COR-L47 (cell line): Measurements from ENCODE around the gene SNHG17.
A peak's percentile ranks its signal among the peaks of the same experiment; 100 is the strongest.
"Not testable (repeated sequence)": the region's sequence is repeated elsewhere in the genome, so short reads cannot be mapped to it uniquely, and the experiment has no call there.

Experiments
- DNase-seq: peaks from one replicate; lab custom pipeline; 2025; lab: John Stamatoyannopoulos, UW

SNHG17 gene

DNA sequence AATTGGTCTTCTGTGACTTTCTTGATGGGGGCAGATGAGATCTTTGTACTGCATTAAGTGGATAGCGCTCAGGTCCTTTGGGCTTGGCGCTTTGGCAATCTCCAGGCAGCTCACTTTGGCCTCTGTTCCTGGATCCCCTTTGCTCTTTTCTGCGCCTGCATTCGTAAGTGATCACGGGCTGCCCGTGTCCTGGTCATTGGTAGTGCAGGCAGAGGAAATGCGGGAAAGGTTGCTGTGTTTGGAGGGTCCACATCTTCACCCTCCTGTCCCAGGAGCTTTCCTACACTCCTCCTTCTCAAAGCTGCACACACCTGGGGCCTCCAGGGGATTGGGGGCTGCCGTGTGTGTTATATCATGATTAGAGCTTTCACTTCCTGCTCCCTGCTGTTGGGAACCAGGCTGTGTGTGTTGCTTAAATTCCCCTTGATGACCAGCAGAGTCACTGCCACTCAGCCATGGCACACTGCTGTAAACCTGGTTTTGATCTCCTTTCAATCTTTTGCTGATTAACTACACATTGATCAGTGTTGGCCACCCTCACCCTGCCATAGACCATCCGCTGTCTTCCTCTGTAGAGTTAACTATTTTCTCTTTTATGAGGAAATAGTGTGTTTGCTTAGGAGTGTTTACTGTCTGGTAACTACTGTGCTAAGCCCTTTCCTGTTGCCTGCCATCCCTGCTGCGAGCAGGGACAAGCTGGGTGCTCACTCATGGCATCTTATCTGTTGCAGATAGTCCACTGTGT lies 13.0 kb upstream of the SNHG17 start:
- DNase-seq = no peak

GRCh38 chr20:38447251-38447661 lies 12.1 kb upstream of the SNHG17 start:
- DNase-seq = no peak

DNA sequence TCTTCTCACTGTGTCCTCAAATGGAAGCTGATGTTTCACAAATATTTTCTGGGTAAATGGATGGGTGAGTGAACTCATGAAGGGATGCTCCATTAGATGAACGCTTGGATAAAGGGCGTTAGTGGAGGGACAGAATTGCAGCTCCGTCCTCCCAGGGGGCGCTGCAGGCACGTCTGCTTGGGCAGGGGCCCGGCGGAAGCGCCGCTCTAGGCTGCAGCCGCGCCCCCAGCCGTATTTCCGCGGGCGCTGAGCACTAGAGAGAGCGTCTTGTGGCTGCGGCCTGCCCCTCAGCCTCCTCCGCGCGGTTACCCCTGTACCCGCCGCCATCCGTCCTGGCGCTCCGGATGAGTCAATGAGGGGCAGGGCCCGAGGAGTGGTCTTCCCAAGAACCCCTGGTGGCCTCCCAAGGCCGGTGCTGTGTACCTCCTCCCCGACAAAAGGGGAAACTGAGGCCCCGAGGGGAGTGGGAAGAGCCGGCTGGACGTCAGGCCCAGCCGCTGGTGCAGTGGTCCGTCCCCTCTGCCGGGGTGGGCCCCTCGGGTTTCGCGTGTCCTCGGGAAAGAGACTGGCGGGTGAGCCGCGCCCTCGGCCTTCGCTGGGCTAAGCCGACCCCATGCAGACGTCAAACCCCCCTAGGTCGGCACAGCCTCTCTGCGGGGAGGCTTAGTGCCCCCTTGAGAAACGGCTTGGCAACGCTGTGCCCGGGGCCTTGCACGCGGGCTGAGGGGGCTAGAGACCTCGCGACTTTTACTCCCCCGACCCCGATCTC lies 11.5 kb upstream of the SNHG17 start:
- peak; percentile 91 for DNase-seq

DNA sequence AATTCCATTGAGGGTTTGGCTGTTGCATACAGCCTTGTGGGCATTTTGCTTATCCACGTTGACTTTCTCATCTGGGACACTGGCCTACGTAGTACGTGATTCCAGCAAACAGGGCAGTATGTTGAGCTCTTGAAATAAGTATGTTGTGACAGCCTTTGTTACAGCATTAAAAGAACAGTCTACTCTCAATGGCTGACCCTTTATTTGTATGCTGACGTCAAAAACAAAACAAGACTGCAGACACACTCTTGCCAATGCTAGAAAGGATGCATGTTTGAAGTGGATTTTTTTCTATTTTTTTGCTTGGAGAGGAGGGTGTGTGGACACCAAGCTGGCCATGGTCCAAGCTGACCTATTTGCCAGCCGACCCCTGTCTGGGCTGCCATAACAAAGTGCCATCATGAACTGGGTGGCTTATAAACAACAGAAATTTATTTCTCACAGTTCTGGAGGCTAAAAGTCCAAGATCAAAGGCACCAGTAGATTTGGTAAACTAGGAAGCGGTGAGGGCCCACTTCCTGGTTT lies 10.8 kb upstream of the SNHG17 start:
- DNase-seq = no peak

- DNase-seq = no peak
These were observed 10.3 kb upstream of the SNHG17 start for GRCh38 chr20:38445381-38445796.

GRCh38 chr20:38441916-38442315 lies 6.8 kb upstream of the SNHG17 start:
- DNase-seq = no peak

DNA sequence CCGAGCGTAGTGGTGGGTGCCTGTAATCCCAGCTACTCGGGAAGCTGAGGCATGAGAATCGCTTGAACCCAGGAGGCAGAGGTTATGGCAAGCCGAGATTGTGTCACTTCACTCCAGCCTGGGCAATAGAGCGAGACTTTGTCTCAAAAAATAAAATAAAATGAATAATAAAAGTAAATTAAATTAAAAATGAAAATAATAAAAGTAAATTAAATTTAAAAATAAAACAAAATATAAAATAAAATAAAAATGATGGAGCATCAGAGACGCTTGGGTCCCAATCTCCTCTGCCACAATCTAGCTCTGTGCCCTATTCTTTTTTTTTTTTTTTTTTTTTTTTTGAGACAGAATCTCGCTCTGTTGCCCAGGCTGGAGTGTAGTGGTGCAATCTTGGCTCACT lies 6.0 kb upstream of the SNHG17 start:
- not testable (repeated sequence) for DNase-seq

DNA sequence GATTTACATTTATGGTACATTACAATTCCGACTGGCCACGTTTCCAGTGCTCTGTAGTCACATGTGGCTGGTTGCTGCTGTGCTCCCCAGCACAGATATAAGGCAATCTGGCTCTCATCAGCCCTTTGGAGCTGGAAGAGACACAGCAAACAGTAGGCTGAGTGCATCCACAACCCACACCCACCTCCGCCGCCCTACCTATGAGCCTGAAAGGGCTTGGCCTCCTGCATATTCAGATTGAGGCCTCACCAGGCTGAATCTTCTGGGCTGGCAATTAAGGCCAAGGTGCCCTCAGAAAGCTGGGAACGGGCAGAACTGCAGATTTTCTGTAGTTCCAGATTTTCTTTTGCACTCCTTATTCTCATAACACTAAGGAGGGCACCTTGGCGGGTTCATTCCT lies 2.7 kb upstream of the SNHG17 start:
- DNase-seq = no peak

- no peak for DNase-seq
These were observed 419 bp upstream of the SNHG17 start for GRCh38 chr20:38435555-38435939.

DNA sequence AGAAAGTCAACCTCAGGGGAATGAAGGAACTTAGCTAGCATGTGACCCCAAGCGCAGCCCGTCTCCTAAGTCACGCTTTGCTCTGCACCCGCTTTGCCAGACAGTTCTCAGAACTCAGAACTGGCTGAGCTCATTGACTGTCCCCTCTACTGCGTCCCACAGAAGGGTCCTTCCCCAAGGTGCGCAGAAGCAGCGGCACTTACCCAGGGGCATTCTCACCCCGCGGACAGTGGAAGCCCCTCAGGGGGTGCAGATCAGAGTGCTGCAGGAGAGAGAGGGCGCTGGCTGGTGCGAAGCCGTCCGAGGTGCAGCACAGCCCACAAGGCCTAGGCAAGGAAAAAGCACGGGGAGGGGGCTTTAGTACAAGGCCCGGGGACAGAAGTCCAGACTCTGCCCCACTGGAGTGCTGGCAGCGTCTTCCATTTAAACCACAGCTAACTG lies 807 bp downstream of the SNHG17 start:
- DNase-seq = no peak

- no peak for DNase-seq
These were observed 1.7 kb downstream of the SNHG17 start for GRCh38 chr20:38433304-38433972.

GRCh38 chr20:38432870-38433269 lies 2.3 kb downstream of the SNHG17 start:
- not testable (repeated sequence) for DNase-seq

DNA sequence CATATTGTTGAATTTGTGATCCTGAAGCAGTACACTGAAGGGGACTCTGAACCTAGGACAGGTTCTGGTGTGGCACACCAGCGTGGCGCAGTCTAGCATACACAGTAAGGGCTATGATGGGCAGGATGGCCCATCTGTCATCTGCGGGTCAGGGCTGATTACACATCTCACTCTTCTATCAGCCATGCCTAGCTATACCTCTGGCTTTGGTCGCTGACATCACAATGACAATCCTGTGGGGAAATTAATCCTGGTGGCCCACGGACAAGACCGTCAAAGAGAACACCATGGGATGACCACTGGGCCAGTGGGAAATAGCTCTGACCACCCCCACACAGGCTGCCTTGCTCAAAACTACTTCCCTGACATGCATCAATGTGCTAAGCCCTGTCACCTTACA lies 2.8 kb downstream of the SNHG17 start:
- DNase-seq = no peak

DNA sequence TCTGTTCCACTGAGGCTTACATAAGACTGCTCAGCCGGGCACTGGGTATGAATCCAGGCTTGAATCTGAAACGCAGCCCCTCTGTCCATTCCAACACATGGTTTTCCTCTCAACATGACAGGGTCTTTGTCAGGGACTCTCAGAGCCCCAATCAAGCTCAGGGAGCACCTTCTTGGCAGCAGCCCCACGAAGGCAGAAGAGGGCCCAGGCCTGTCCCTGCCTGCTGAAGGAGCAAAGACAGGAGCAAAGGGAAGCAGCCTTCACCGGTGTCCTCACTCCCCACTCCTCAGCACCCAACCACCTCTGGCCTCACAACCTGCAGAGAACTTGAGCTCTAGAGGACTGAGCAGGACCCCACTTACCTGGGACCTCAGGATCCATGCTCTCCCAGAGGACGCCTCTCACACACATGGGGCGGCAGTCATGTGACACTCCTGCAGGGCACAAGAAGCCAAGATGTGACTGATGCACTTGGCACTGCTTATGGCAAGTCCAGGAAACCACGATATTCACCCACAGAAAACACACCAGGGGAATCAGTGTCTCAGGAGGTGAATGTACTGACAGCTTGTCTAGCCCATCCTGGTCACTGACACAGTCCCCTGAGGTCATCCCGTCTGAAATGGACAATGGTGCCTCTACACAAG lies 4.3 kb downstream of the SNHG17 start:
- DNase-seq = no peak

DNA sequence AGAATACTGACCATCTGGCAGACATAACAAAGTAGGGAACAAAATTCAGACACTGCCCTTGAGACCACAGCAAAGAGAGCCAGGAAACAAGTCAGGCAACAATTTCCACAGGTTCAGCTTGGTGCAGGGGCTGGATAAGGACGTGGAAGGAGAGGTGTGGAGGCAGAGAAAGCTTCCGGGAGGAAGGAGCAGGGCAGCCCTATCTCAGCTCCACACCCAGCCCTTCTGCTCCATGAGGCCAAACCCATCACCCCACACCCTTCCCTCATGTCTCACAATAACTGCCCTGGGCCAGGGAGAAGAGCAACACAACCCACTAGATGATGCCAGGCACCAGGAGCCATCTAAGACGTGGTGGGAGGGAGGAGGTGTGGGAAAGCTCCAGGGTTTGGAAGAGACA lies 5.8 kb downstream of the SNHG17 start:
- DNase-seq = no peak

GRCh38 chr20:38428800-38429199 lies 6.3 kb downstream of the SNHG17 start:
- DNase-seq = no peak

DNA sequence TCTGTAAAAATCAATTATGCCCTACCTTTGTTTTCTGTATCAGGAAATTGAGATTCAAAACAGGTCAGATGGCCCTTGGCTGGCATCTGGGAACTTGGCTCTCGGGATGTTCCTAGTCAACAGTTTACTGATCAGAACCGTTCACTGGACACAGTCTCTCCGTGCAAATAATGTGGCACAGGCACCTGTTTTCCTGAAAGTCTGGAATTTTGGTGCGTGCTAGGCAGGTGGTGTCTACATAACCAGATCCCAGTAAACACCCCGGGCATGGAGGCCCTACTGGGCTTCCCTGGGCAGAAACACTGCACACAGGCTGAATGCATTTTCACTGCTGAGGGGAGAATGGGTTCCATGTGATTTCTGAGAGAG lies 7.5 kb downstream of the SNHG17 start:
- DNase-seq = no peak

DNA sequence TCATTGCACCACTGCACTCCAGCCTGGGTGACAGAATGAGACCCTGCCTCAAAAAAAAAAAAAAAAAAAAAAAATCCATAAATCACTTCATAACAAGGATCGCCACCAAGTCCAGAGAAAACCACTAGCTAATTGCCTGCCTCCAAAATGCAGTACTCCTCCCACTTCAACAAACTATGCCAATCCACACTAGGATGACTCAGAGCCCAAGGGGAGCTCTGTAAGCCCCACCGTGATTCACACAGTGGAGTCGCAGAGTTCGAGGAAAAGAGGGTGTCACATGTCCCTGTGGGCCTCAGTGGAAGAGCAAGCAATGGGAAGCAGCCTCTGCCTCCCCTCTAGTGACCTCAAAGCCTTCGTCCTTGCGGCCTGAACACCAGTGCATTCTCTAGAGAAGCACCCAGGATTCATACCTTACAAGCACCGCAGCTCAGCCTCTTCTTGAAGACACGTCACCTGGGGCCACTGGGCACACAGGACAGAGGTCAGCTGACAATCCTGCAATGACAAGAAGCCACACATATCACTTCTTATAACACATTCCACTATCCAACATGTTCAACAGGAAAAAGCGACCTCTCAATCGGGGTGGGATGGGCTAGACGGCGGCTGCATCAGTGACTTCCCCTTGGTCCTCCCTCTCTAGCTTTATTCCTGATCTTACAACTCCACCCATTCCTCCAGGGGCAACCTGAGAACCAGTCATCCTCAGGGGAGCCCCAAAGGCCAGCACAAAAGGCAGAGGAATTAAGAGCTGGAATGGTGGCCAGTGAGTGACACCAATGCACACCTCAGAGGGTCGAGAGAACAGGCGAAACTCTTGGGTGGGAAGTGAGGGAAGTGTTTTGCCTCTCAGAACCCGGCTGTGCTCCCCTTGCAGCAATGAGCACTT lies 8.9 kb downstream of the SNHG17 start:
- no peak for DNase-seq

- DNase-seq = no peak
These were observed 10.7 kb downstream of the SNHG17 start for GRCh38 chr20:38424401-38424800.

DNA sequence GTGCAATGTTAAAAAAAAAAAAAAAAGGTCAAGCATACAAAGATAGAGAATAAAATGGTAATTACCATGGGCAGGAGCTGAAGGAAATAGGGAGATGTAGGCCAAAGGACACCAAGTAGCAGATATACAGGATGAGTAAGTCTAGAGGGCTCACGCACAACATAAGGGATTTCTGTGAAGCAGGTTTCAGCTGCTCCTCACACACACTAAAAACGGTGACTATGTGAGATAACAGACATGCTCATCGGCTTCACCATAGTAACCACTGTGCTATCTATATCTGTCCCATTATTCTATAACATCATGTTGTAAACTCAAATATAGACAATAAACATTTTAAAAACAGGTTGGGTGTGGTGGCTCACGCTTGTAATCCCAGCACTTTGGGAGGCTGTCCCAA lies 11.6 kb downstream of the SNHG17 start:
- DNase-seq = no peak

GRCh38 chr20:38421915-38422314 lies 13.2 kb downstream of the SNHG17 start:
- DNase-seq = no peak
